Activated naive CD4-positive, alpha-beta T cell treated with Interleukin-2 at 50 U/mL for 16 hours (primary cell): ENCODE results near the gene JHY.
"Not testable (repeated sequence)": the region's sequence is repeated elsewhere in the genome, so short reads cannot be mapped to it uniquely, and the experiment has no call there.

Source experiments
- DNase-seq: peaks from one replicate; pipeline ENCODE4 v3.0.0-alpha.2; 2020

Gene JHY

GRCh38 chr11:122882189-122882856 lies at the start of gene JHY:
Gene JHY (plus strand): TSS chr11:122882759. CDS start chr11:122885850, 3,091 bp downstream.
- DNase-seq = no peak

- no peak for DNase-seq
These were observed 48.6 kb upstream of the JHY start for GRCh38 chr11:122833846-122834464.

GRCh38 chr11:122836916-122837315 lies 45.6 kb upstream of the JHY start:
- no peak for DNase-seq

- no peak for DNase-seq
These were observed 44.8 kb upstream of the JHY start for GRCh38 chr11:122837528-122838346.

GRCh38 chr11:122843281-122844141 lies 39.0 kb upstream of the JHY start:
- DNase-seq = peak; percentile 40

- DNase-seq = no peak
These were observed 35.1 kb upstream of the JHY start for GRCh38 chr11:122847466-122847865.

- no peak for DNase-seq
These were observed 34.4 kb upstream of the JHY start for GRCh38 chr11:122848186-122848585.

- DNase-seq = peak; percentile 47
These were observed 32.4 kb upstream of the JHY start for GRCh38 chr11:122850076-122850631.

- no peak for DNase-seq
These were observed 31.1 kb upstream of the JHY start for GRCh38 chr11:122851366-122851966.

GRCh38 chr11:122852074-122852795 lies 30.3 kb upstream of the JHY start:
- peak; percentile 15 for DNase-seq

GRCh38 chr11:122852796-122853160 lies 29.8 kb upstream of the JHY start:
- no peak for DNase-seq

GRCh38 chr11:122853261-122853660 lies 29.3 kb upstream of the JHY start:
- DNase-seq = no peak

- DNase-seq = peak; percentile 19
These were observed 28.6 kb upstream of the JHY start for GRCh38 chr11:122853971-122854446.

GRCh38 chr11:122861631-122862030 lies 20.9 kb upstream of the JHY start:
- no peak for DNase-seq

- DNase-seq = no peak
These were observed 20.5 kb upstream of the JHY start for GRCh38 chr11:122862091-122862490.

- not testable (repeated sequence) for DNase-seq
These were observed 19.4 kb upstream of the JHY start for GRCh38 chr11:122863154-122863553.

GRCh38 chr11:122863704-122864326 lies 18.7 kb upstream of the JHY start:
- peak; percentile 46 for DNase-seq

GRCh38 chr11:122864386-122865115 lies 18.0 kb upstream of the JHY start:
- no peak for DNase-seq

GRCh38 chr11:122869622-122870021 lies 12.9 kb upstream of the JHY start:
- no peak for DNase-seq

GRCh38 chr11:122871302-122871701 lies 11.3 kb upstream of the JHY start:
- no peak for DNase-seq
